Stimulated activated CD4-positive, alpha-beta T cell treated with anti-CD3 and anti-CD28 coated beads, Interleukin-12 subunit alpha, Interleukin-12 subunit beta, amount 100 ng/mL, for 24 hours (primary cell): ENCODE measurements around the gene GBGT1.

Experiments used
- DNase-seq, 2 experiments: peaks; one replicate each; pipeline ENCODE4 v3.0.0-alpha.2; 2020; ENCODE audit warnings: low read depth in 2 of 2

GBGT1 gene

GRCh38 chr9:133125941-133126696 lies 37.6 kb downstream of the GBGT1 start:
- DNase-seq: no peak

- DNase-seq: no peak
Measured at GRCh38 chr9:133124907-133125275, 38.8 kb downstream of the GBGT1 start.

- no peak for DNase-seq
Measured at GRCh38 chr9:133124123-133124906, 39.4 kb downstream of the GBGT1 start.

GRCh38 chr9:133122935-133123611 lies 40.6 kb downstream of the GBGT1 start:
- DNase-seq: no peak

GRCh38 chr9:133122605-133122934 lies 41.1 kb downstream of the GBGT1 start:
- no peak for DNase-seq

- no peak for DNase-seq
Measured at GRCh38 chr9:133121915-133122550, 41.7 kb downstream of the GBGT1 start.

- peak; percentile 75 to 89 for DNase-seq
Measured at GRCh38 chr9:133121198-133121914, 42.4 kb downstream of the GBGT1 start, which contains the start of gene RALGDS. Gene RALGDS, minus strand, starts transcription at chr9:133121240. Its CDS starts 86 bp downstream, at chr9:133121154.

GRCh38 chr9:133120501-133121197 lies 43.1 kb downstream of the GBGT1 start:
- DNase-seq: no peak

- DNase-seq: no peak
Measured at GRCh38 chr9:133119846-133120500, 43.7 kb downstream of the GBGT1 start.

- no peak for DNase-seq
Measured at GRCh38 chr9:133119103-133119845, 44.4 kb downstream of the GBGT1 start.

GRCh38 chr9:133118568-133118967 lies 45.1 kb downstream of the GBGT1 start:
- no peak for DNase-seq

GRCh38 chr9:133118179-133118520 lies 45.6 kb downstream of the GBGT1 start:
- DNase-seq: no peak

- no peak for DNase-seq
Measured at GRCh38 chr9:133117271-133118178, 46.2 kb downstream of the GBGT1 start.

- no peak for DNase-seq
Measured at GRCh38 chr9:133116346-133117231, 47.1 kb downstream of the GBGT1 start.

GRCh38 chr9:133115604-133116345 lies 47.9 kb downstream of the GBGT1 start:
- DNase-seq: peak; percentile 52 to 60

GRCh38 chr9:133114886-133115603 lies 48.7 kb downstream of the GBGT1 start:
- no peak for DNase-seq
